ENCODE measurements around the gene HLA-DMB.

HLA-DMB gene

DNA sequence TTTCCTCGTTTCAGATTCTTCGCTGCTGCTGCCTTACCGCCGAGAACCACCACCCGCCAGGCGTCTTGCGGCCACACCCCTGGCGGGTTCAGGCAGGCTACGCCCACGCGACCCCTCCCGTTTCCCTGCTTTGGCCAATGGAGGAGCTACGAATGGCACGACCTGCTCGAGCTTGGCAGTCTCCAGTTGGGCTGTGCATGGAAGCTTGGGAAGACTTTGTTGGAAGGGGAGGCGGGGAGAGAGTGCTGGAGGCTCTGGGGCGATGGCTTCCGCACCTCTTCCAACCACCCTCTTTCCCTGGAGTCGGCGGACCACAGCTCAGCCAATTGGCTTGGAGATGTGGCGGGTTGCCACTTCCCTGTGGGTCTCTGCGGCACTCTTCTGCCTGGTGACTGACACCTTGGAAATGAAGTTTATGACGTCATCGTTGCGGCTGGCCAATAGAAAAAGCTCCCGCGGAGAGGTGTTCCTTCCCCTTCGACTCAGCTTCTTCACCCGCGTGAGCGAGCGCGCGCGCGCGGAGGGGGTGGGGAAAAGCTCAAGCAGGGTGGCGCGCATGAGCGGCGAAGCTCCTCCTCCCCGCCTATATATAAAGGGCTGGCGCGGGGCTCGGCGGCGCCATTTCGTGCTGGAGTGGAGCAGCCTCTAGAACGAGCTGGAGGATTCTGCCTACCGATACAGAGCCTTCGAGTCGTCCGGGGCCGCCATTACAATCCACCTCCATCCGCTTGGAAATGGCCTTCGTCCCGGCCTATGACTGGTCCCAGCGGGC lies 30.9 kb upstream of the HLA-DMB start:
- DNase-seq = peak; percentile 99

DNA sequence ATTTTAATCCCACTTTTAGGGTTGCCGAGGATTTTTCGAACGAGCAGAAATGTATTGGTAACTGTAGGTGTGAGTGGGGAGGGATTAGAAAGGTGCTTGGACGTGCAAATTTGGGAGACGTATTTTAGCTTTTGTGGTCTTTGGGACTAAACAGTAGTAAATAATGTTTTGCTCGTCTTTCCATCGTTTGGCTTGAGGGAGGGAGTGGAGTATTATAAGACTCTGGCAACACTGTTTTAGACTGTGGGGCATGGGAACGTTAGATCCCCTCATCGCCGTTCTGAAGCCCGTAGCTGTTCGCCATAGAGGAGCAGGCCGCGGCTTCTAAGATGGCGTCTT lies 30.4 kb upstream of the HLA-DMB start:
- no peak for DNase-seq

GRCh38 chr6:32970413-32971241 lies 29.8 kb upstream of the HLA-DMB start:
- DNase-seq = peak; percentile 82

DNA sequence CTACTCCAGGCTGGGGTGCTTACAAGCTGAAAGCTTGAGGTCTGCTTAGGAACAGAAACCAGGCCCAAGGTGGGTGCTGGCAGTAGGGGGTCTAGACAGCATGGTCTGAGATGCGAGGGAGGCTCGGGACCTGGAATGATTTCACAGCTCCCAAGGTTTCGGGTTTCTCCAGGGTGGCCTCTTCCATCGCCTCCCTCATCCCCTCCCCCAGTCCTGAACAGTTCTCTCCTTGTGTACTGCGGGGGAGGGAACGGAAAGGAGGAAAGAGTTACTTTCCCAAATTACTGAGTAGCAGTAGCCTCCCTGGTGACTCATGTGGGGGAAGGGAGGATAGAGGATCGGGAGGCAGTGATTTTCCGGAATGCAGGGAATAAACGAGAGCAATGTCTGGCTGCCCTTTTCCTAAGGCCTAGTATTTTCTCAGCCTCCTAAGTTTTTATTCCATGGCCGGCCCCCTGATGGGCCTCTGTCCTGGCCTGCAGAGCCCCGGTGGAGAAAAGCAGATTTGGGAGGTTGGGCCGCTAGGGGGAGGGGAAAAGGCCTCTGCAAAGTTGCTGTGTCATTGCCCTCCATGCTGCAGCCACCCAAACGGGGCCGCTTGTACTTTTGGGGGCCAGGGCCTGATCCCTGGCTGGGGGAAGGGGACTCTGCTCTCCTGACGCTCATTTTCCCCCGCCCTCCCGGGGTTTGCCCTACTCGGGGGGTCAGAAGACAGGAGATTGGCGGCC lies 29.0 kb upstream of the HLA-DMB start:
- peak; percentile 68 for DNase-seq

GRCh38 chr6:32968867-32969684 lies 28.2 kb upstream of the HLA-DMB start:
- DNase-seq = peak; percentile 79

DNA sequence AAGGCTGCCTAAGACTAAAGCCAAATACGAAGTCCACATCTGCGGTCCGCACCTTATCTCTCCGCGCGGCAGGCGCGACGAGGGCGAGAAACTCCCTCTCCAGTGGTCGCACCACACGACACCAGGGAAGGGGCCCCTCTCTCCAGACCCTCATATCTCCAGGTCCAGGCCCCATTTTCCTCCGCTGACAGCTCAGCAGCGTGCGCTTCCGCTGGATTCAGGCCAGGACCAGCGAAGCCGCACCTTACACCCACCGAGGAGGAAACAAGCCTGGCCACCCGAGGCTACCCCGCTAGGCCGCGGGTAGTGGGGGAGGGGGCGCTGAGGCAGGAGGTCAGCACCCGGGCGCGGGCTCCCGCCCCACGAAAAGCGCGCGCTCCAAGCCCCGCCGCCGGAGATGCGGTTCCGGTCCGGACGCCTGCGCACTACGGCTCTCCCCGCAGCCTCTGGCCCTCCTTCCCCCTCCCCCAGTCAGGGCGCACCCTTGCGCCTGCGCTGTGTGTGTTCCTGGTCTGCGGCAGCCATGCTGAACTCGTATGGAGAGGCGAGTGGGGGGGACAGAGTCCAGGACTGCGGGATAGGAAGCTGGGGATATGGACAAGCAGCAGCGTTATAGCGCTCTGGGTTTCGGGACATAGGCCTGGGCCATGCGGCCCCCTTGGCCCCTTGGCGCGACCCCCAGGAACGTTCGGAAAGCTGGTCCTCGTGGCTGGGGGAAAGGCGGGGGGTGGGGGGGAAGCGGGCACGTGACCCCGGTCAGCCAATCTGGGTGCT lies 27.5 kb upstream of the HLA-DMB start, which contains the start of gene BRD2:
BRD2 (plus strand) TSS at position 502 of the 774 bp plus-strand sequence. CDS start 4,305 bp downstream, outside the sequence.
- DNase-seq = peak; percentile 93

DNA sequence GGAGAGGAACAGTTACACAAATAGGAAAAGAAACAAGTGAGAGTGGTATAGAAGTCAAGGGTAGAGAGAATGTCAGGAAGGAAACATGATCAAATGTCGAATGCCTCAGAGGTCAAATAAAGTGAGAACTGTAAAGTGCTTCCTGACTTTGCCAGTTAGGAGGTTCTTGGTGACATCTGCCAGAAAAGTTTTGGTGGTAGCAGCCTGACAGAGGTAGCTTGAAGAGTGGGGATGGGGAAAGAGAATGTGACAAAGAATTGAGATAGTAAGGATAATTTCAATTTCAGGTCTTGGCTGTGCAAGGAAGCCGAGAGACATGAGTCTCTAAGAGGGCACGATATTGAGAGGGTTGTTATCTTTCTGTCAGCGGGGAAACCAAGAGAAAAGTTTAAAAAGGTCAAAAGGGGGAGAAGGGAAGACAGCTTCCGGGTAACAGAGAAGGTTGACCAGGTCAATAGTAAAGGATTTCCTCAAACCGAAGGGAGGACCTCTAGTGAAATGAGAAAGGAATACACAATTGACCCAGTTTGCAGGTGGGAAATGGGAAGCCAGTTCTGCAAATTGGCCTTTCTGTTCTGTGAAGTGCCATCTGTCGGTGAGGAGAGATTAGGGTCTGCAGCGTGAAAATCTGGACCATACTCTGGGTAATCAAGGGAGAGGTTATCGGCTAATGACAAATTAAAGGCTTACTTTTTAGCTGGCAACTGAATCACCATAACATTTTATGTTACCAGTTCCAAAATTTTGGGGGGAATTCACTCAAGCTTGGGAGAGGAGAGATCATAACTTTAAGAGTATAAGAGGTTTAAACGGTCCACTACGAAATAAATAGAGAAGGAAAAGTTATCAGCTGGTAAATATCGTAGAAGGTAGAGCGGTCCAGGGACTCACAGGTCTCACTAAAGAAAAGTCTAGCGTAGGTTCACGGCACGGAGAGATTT lies 26.6 kb upstream of the HLA-DMB start:
- DNase-seq = peak; percentile 67

DNA sequence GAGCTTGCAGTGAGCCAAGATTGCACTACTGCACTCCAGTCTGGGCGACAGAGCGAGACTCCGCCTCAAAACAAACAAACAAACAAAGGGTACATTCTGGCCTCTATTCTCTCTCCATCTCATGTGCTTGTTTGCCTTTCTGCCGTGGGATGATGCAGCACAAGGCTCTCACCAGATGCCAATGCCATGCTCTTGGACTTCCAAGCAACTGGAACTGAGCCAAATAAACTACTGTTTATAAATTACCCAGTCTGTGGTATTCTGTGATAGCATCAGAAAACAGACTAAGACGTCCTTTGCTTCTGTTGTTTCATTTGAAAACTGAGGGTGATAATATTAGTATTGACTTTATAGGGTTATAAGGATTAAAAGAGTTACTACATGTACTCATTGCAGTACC lies 23.9 kb upstream of the HLA-DMB start:
- DNase-seq = no peak

DNA sequence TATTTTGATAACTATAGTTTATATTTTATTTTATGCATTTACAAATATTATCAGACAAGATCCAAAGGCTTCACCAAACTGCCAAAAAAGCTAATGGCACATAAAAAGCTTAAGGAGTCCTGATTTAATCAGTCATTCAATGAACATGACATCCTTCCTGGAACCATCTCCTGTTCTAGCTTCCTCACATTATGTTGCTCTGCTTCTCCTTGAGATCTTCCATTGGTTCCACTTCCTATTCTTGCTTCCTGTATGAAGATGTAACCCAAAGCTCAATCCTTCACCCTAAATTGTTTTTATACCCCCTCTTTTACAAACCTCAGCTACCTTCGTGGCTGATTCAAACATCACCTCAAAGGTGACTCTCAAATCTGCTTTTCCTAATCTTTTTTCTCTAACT lies 23.0 kb upstream of the HLA-DMB start:
- no peak for DNase-seq

- no peak for DNase-seq
These were observed 21.5 kb upstream of the HLA-DMB start for GRCh38 chr6:32962213-32962826.

GRCh38 chr6:32960563-32960962 lies 19.7 kb upstream of the HLA-DMB start:
- DNase-seq = no peak

- DNase-seq = no peak
These were observed 15.3 kb upstream of the HLA-DMB start for GRCh38 chr6:32956176-32956575.

DNA sequence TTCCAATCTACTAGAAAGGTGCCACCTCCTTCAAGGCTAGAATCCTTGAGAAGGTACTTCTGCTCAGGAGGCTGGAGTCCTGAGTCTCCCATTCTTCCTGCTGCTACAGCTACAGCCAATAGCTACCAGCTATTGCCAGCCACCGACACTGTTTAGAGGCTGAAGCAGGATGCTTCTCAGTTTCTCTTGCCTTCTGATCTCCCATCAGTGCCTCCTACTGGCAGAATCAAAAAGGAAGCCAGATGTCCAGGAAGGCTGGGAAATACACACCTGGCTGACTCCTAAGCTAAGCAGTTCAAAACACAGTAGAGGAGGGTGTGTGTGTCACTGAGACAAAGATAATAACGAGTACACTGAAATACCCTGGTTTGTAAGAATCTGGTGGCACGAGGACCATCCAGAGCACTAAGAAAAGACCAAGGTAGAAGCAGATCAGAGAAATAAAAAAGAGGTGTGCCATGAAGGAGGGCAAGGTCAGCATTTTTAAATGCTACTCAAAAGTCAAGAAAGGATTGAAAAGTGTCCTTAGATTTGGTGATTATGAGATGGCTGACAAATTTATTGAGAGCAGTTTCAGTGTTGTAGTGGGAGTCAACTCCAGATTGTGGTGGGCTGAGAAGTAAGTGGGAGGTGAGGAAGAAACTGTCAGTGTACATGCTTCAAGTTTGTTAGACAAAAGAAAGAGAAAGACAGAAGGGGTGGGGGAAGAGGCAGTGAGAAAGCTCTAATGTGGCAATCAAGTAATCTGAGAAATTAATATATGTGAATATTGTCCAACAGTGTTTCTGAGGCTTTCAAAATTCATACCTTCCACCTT lies 14.4 kb upstream of the HLA-DMB start:
- no peak for DNase-seq

DNA sequence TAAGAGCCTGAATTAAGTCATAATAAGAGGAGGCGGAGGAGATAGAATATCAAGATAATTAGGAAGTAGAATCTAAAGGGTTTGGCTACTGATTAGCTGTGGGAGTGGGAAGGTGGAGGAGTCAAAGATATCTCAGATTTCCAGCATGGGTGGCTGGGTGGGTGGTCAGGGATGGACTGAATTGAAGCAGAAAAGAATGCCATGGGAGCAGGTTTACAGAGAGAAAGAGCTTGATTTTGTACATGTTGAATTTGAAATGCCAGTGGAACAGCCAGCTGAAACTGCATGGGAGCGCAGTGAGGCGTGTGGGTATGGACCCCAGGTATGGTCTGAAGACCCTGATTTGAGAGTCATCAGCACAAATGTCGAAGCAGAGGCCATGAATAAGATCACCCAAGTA lies 13.4 kb upstream of the HLA-DMB start:
- DNase-seq = no peak

- DNase-seq = no peak
These were observed 12.9 kb upstream of the HLA-DMB start for GRCh38 chr6:32953775-32954174.

DNA sequence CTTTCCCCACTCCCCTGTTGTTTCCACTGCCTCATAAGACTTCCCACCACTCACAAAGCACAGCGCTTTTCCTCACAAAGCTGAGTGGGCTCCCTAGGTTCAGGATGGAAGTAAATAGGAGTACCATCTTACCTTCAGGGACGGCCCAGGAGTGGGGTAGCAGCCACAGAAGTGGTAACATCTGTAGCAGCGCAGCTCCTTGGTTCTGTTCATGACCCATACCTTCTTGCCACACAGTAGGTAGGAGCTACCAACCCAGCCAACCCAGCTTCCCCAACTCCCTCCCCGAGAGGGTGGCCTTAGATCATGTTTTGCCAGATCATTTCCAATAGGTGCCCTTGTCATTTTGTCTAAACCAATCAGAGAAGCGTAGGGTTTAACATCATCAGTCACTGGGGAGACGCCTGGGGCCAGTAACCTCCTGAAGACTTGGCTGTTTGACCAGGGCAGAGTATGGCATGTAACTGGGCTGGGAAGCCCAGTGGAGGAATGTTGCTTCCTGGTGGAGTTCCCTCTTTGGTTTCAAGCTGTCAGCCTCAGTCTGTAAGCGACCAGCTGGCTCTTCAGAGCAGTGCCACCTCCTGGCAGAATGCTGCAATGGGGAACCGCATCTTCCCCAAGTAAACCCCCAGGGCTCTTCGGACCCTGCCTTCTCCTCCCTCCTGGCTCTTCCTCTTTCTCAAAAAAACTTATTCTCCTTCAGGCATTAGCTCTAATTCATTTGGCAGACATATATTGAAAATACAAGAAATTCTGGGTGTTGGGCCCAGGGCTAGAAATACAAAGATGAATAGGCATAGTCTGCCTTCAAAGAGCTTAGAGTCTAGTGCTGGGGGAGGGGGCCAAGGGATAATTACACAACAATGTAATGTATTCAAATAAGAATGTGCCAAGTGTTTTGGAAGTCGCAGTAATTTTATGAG lies 12.2 kb upstream of the HLA-DMB start, which contains the start of gene HLA-DMA:
HLA-DMA (minus strand) TSS at position 281 of the 923 bp plus-strand sequence; CDS start at position 220, 61 bp downstream.
- DNase-seq = no peak

DNA sequence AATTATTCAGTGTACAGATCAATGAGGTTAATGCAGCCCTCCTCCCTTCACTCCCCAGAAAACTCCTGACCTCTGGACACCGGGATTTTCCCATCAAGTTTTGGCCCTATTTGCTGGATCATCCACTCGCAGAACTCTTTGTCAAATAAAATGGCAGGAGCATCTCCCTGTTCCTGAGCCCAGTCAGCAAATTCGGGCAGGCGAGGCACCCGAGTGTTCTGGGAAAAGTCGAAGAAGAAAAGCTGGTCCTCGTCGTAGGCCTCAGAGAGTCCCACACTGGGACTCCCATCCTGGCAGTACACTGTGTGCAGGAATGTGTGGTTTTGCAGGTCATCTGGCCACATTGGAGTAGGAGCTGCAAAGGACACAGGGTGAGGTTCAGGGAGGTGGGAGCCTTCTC lies 9.6 kb upstream of the HLA-DMB start:
- DNase-seq = no peak

DNA sequence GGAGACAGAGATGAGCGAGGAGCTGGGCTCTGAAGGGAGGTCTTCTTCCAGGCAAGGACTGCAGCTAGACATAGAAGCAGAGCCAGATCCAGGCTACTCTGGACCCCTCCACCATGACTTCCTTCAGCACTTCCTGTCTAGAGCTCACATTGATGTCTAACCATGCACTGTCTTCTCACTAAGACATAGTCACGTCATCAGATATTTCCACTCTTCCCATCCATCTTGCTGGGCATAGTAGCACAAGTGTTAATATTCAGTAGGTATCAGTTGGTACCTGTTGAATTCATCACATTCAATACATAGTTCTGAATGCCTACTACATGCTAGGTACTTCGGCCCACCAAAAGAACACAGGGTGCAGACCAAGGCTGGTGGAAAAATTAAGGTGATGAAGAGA lies 9.2 kb upstream of the HLA-DMB start:
- no peak for DNase-seq
